GM18519 (cell line): ENCODE data around the gene CPT1A.

Experiments used
- ATAC-seq: cut with Tn5 transposase; IDR thresholded peaks from one replicate; pipeline ENCODE4 v1.9.1; 2021; ENCODE audit warnings: mild to moderate bottlenecking, moderate library complexity; ENCODE audit not compliant: unreplicated experiment, low FRiP score

Gene CPT1A

GRCh38 chr11:68715456-68716122 is 126.1 kb downstream of the CPT1A start:
- no peak for ATAC-seq

GRCh38 chr11:68714060-68714856 is 127.5 kb downstream of the CPT1A start:
- no peak for ATAC-seq

- ATAC-seq, result no peak
These were observed 130.6 kb downstream of the CPT1A start for GRCh38 chr11:68711114-68711513.

GRCh38 chr11:68710409-68710808 is 131.3 kb downstream of the CPT1A start:
- ATAC-seq, result no peak

GRCh38 chr11:68709062-68709461 is 132.7 kb downstream of the CPT1A start:
- no peak for ATAC-seq

- ATAC-seq, result no peak
These were observed 134.2 kb downstream of the CPT1A start for GRCh38 chr11:68707527-68707926.

GRCh38 chr11:68704887-68705286 is 136.8 kb downstream of the CPT1A start:
- ATAC-seq, result no peak
